Keratinocyte (primary cell): ENCODE results near the gene FTL. TPM values are rescaled to one million over a fixed set of nuclear protein-coding genes. Genes with fewer than 3 reads are reported as not detected.

ENCODE experiments used
- DNase-seq: peaks from one replicate; pipeline ENCODE4 v3.0.0-alpha.2; 2011; ENCODE audit warnings: low read depth, missing footprints, low spot score
- FAIRE-seq: peaks from 2 replicates; lab custom pipeline; 2011; peaks lifted over from hg19 to GRCh38; lab: Jason Lieb, UNC
- H2AFZ ChIP-seq: 2 replicates; pipeline ENCODE4 v1.6.0; 2012; ENCODE audit warnings: low read length, control low read depth, inconsistent platforms; ENCODE audit not compliant: control insufficient read depth
- H3K27ac ChIP-seq: 2 replicates; pipeline ENCODE4 v1.5.1; 2011; ENCODE audit warnings: low read length; ENCODE audit not compliant: control insufficient read depth, insufficient read depth
- H3K27me3 ChIP-seq: 3 replicates; pipeline ENCODE4 v1.6.0; 2011; ENCODE audit warnings: low read length; ENCODE audit not compliant: control insufficient read depth, insufficient read depth; ENCODE audit errors: extremely low read depth
- H3K36me3 ChIP-seq, 2 experiments: 2 replicates in 1 of 2; 3 replicates in 1 of 2; pipeline ENCODE4 v1.5.1; 2011; ENCODE audit warnings: low read length in 2 of 2, mild to moderate bottlenecking in 1 of 2; ENCODE audit not compliant: control insufficient read depth in 2 of 2, insufficient read depth in 2 of 2; ENCODE audit errors: extremely low read depth in 1 of 2
- H3K4me1 ChIP-seq: 3 replicates; pipeline ENCODE4 v1.5.1; 2011; ENCODE audit warnings: low read length; ENCODE audit not compliant: control insufficient read depth, insufficient read depth; ENCODE audit errors: extremely low read depth
- H3K4me2 ChIP-seq: 3 replicates; pipeline ENCODE4 v1.6.0; 2011; ENCODE audit warnings: low read depth, low read length; ENCODE audit not compliant: control insufficient read depth, insufficient read depth; ENCODE audit errors: extremely low read depth
- H3K4me3 ChIP-seq, 3 experiments: fragments of 200-600 bp in 1 of 3; sonication (generic) in 1 of 3; 2 replicates in 2 of 3; 3 replicates in 1 of 3; pipeline ENCODE4 v1.5.1; 2011 to 2016; ENCODE audit warnings: low read length in 3 of 3, mild to moderate bottlenecking in 3 of 3, control low read depth in 2 of 3, inconsistent platforms in 1 of 3, low read depth in 1 of 3, mixed read lengths in 1 of 3, mixed run types in 1 of 3, moderate library complexity in 1 of 3; ENCODE audit not compliant: control insufficient read depth in 2 of 3, insufficient read depth in 2 of 3; ENCODE audit errors: extremely low read depth in 1 of 3
- H3K79me2 ChIP-seq: 2 replicates; pipeline ENCODE4 v1.6.0; 2012; ENCODE audit warnings: low read length; ENCODE audit not compliant: control insufficient read depth, insufficient read depth
- H3K9ac ChIP-seq: 3 replicates; pipeline ENCODE4 v1.6.0; 2011; ENCODE audit warnings: low read length; ENCODE audit not compliant: control insufficient read depth, insufficient read depth; ENCODE audit errors: extremely low read depth
- H3K9me1 ChIP-seq: 3 replicates; pipeline ENCODE4 v1.6.0; 2011; ENCODE audit warnings: low read length; ENCODE audit not compliant: control insufficient read depth, insufficient read depth; ENCODE audit errors: extremely low read depth
- H3K9me3 ChIP-seq: 2 replicates; pipeline ENCODE4 v1.5.1; 2012; ENCODE audit warnings: low read depth, low read length; ENCODE audit not compliant: control insufficient read depth
- H4K20me1 ChIP-seq: 3 replicates; pipeline ENCODE4 v1.6.0; 2011; ENCODE audit warnings: low read length; ENCODE audit not compliant: control insufficient read depth, insufficient read depth; ENCODE audit errors: extremely low read depth
- CTCF ChIP-seq, 3 experiments: IDR thresholded peaks in 1 of 3; conservative IDR thresholded peaks in 1 of 3; optimal IDR thresholded peaks in 1 of 3; 2 replicates in 2 of 3; 3 replicates in 1 of 3; pipeline versions ENCODE3 to v1.5.1; 2011; ENCODE audit warnings: low read length in 3 of 3, mild to moderate bottlenecking in 3 of 3, moderate library complexity in 2 of 3, control low read depth in 1 of 3, inconsistent platforms in 1 of 3; ENCODE audit not compliant: insufficient read depth in 2 of 3; ENCODE audit errors: extremely low read depth in 1 of 3
- EZH2 ChIP-seq: IDR thresholded peaks from one replicate; pipeline ENCODE4 v1.6.1; 2012; ENCODE audit warnings: inconsistent platforms, mild to moderate bottlenecking, low read length, moderate library complexity
- dilution Hi-C: fragments of 300-500 bp; cut with MboI; formaldehyde crosslinking; loops from one replicate; pipeline ENCODE4 v1.7.0; 2020; ENCODE audit warnings: low sequenced_read_pairs; ENCODE audit not compliant: extremely low pct_ligation_motif_present
- polyA plus RNA-seq, 5 experiments: library from polyadenylated mRNA; depleted of rRNA in 3 of 5; stranded (reverse) in 3 of 5; stranded (forward) in 1 of 5; unstranded in 1 of 5; fragments of >200 nt; gene quantifications; 1 replicate in 1 of 5; 2 replicates in 3 of 5; 3 replicates in 1 of 5; pipeline versions ENCODE4 v1.2.1 to v1.2.3, GENCODE V29; 2011 to 2012; ENCODE audit warnings: missing spikeins in 2 of 5, low read depth in 1 of 5, low replicate concordance in 1 of 5

FTL gene
- polyA plus RNA-seq, 1 donor (not counting 4 experiments of a cell fraction or from before 2014, with no cell fraction given) = 838 TPM

- Histone ChIP-seq H3K27me3 (no peaks in the 10 kb centered on the region), H3K4me3 (no peak overlapping the region), H3K9me3 (no peaks in the 10 kb centered on the region), H3K36me3 (no peaks in the 10 kb centered on the region), H3K4me1 (peaks cover 20% of the 10 kb centered on the region), H3K4me2 (no peak overlapping the region), H3K27ac (peak overlapping the region; percentile 90), H3K9me1 (no peaks in the 10 kb centered on the region), H4K20me1 (no peaks in the 10 kb centered on the region), H3K79me2 (no peaks in the 10 kb centered on the region), H2AFZ (no peak overlapping the region), H3K9ac (no peak overlapping the region)
- TF ChIP-seq EZH2 (no peak), CTCF (optimal IDR thresholded peaks at IDR 0.05 in 1 of 3, IDR thresholded peaks at IDR 0.05 in 1 of 3, conservative IDR thresholded peaks at IDR 0.05 in 1 of 3; ENCODE audit: extremely low read depth in 1 of 3, insufficient read depth in 2 of 3, low read length in 3 of 3) (no peak)
- dilution Hi-C loops = no loop called here
- DNase-seq (no peak), FAIRE-seq (no peak)
Measured at GRCh38 chr19:48928164-48929025, 36.7 kb upstream of the FTL start.

GRCh38 chr19:48933382-48933932, 31.7 kb upstream of the FTL start, which contains the start of gene DHDH:
TSS of gene DHDH (plus strand) at chr19:48933699. CDS start at chr19:48933722, 23 bp downstream.
- H3K9me1 ChIP-seq = no peaks in the 10 kb centered on the region
- H3K79me2 ChIP-seq = no peaks in the 10 kb centered on the region
- peak within 1 kb of the TSS; percentile 39 to 71 (median 55) for H3K4me3 ChIP-seq
- peak; percentile 91 for FAIRE-seq
- peak within 1 kb of the TSS; percentile 86 for H3K4me2 ChIP-seq
- peaks cover 9% of the 10 kb centered on the region for H3K4me1 ChIP-seq
- no peaks in the 10 kb centered on the region for H3K27me3 ChIP-seq
- no peaks in the 10 kb centered on the region for H3K36me3 ChIP-seq
- H4K20me1 ChIP-seq = no peaks in the 10 kb centered on the region
- H3K9ac ChIP-seq = peak within 1 kb of the TSS; percentile 72
- peak within 1 kb of the TSS; percentile 93 for H2AFZ ChIP-seq
- no peaks in the 10 kb centered on the region for H3K9me3 ChIP-seq
- TF ChIP-seq CTCF (optimal IDR thresholded peaks at IDR 0.05 in 1 of 3, IDR thresholded peaks at IDR 0.05 in 1 of 3, conservative IDR thresholded peaks at IDR 0.05 in 1 of 3; ENCODE audit: extremely low read depth in 1 of 3, insufficient read depth in 2 of 3, low read length in 3 of 3) (no peak), EZH2 (no peak)
- DNase-seq = peak; percentile 77
- peak within 1 kb of the TSS; percentile 68 for H3K27ac ChIP-seq
- dilution Hi-C loops = no loop called here
